A673 (cell line): ENCODE measurements around the gene PCSK6. TPM values are rescaled to one million over a fixed set of nuclear protein-coding genes. Genes with fewer than 3 reads are reported as not detected.

Experiments used
- BruUV-seq: library from RNA; stranded (reverse); fragments of 400-500 nt; replicated peaks from 2 replicates; lab custom pipeline; 2021; lab: Mats Ljungman, UMichigan
- CTCF ChIA-PET: fragments of 300-600 bp; sonication (Branson Sonifier 250); formaldehyde crosslinking; loops from one replicate; lab custom pipeline; 2022; ENCODE audit warnings: antibody characterized with exemption; lab: Charles Lee
- POLR2A ChIA-PET: fragments of 300-600 bp; sonication (Branson Sonifier 250); formaldehyde crosslinking; loops from one replicate; lab custom pipeline; 2022; ENCODE audit warnings: antibody characterized with exemption; ENCODE audit not compliant: low non-redundant PET; lab: Charles Lee
- DNase-seq: peaks from one replicate; pipeline ENCODE4 v3.0.0-alpha.2; 2015; ENCODE audit warnings: low spot score
- H3K27ac ChIP-seq: fragments of 200-600 bp; sonication (generic); 2 replicates; pipeline ENCODE4 v1.5.1; 2016; ENCODE audit warnings: mixed run types, low read depth, mild to moderate bottlenecking, mixed read lengths, antibody characterized with exemption, low read length; ENCODE audit not compliant: poor library complexity, severe bottlenecking
- H3K27me3 ChIP-seq: fragments of 200-600 bp; sonication (generic); replicated peaks from 2 replicates; pipeline ENCODE4 v1.6.1; 2017; ENCODE audit warnings: mixed run types, low read depth, mild to moderate bottlenecking, mixed read lengths, antibody characterized with exemption, low read length; ENCODE audit not compliant: insufficient read depth, poor library complexity
- H3K36me3 ChIP-seq: fragments of 200-600 bp; sonication (generic); 2 replicates; pipeline ENCODE4 v1.6.1; 2016; ENCODE audit warnings: mixed run types, mild to moderate bottlenecking, mixed read lengths, antibody characterized with exemption, low read length; ENCODE audit not compliant: insufficient read depth, poor library complexity, severe bottlenecking
- H3K4me1 ChIP-seq: fragments of 200-600 bp; sonication (generic); 2 replicates; pipeline ENCODE4 v1.6.1; 2017; ENCODE audit warnings: mixed run types, mild to moderate bottlenecking, mixed read lengths, antibody characterized with exemption, low read length; ENCODE audit not compliant: insufficient read depth, poor library complexity, severe bottlenecking
- H3K4me3 ChIP-seq: fragments of 200-600 bp; sonication (generic); 2 replicates; pipeline ENCODE4 v1.5.1; 2016; ENCODE audit warnings: low read depth, mixed run types, mild to moderate bottlenecking, mixed read lengths, low read length; ENCODE audit not compliant: poor library complexity, severe bottlenecking
- H3K9me3 ChIP-seq: fragments of 200-600 bp; sonication (generic); 2 replicates; pipeline ENCODE4 v1.6.1; 2016; ENCODE audit warnings: mixed run types, low read depth, mild to moderate bottlenecking, mixed read lengths, antibody characterized with exemption, low read length; ENCODE audit not compliant: poor library complexity, severe bottlenecking
- CTCF ChIP-seq: fragments of 300-800, 200-600 bp; sonication (generic); conservative IDR thresholded peaks from 2 replicates; pipeline ENCODE4 v1.5.1; 2017; ENCODE audit warnings: low read depth, mild to moderate bottlenecking, antibody characterized with exemption, low read length, moderate library complexity, mixed read lengths
- EZH2 ChIP-seq: fragments of 200-600 bp; sonication (generic); IDR thresholded peaks from 2 replicates; pipeline ENCODE4 v1.6.1; 2017; ENCODE audit warnings: borderline replicate concordance, low read depth, mild to moderate bottlenecking, mixed read lengths, antibody characterized with exemption, low read length; ENCODE audit not compliant: poor library complexity, severe bottlenecking
- intact Hi-C: fragments of 100-400 bp; cut with micrococcal nuclease; formaldehyde crosslinking; loops from one replicate; pipeline ENCODE4 v1.10.0; 2022; ENCODE audit not compliant: unreplicated experiment
- total RNA-seq: library from RNA; stranded (reverse); gene quantifications from 2 replicates; pipeline ENCODE4 v1.2.3, GENCODE V29; 2021

The PCSK6 gene
- total RNA-seq, 1 experiment from 2014 or later, result 2.6 TPM

- Histone ChIP-seq H3K36me3 (no peaks in the 10 kb centered on the region), H3K4me1 (no peaks in the 10 kb centered on the region), H3K4me3 (no peak overlapping the region), H3K27me3 (no peaks in the 10 kb centered on the region), H3K27ac (no peak overlapping the region), H3K9me3 (no peaks in the 10 kb centered on the region)
- ChIA-PET CTCF (no interaction called here), POLR2A (no interaction called here)
- DNase-seq, result no peak
- TF ChIP-seq EZH2, result no peak
- TF ChIP-seq CTCF, result no peak
- BruUV-seq, result no TSS peak
- intact Hi-C loops, result no loop called here
Observed at GRCh38 chr15:101310161-101310480, 179.4 kb downstream of the PCSK6 start.

GRCh38 chr15:101309436-101310160 lies 179.9 kb downstream of the PCSK6 start:
- no TSS peak for BruUV-seq
- POLR2A ChIA-PET, result no interaction called here
- intact Hi-C loops, result no loop called here
- H3K9me3 ChIP-seq, result no peaks in the 10 kb centered on the region
- no peaks in the 10 kb centered on the region for H3K4me1 ChIP-seq
- H3K4me3 ChIP-seq, result no peak overlapping the region
- no peak for DNase-seq
- no peaks in the 10 kb centered on the region for H3K36me3 ChIP-seq
- no peak for TF ChIP-seq CTCF
- TF ChIP-seq EZH2, result no peak
- no peak overlapping the region for H3K27ac ChIP-seq
- CTCF ChIA-PET, result no interaction called here
- no peaks in the 10 kb centered on the region for H3K27me3 ChIP-seq

- BruUV-seq, result no TSS peak
- no peaks in the 10 kb centered on the region for H3K36me3 ChIP-seq
- H3K27me3 ChIP-seq, result no peaks in the 10 kb centered on the region
- no peaks in the 10 kb centered on the region for H3K9me3 ChIP-seq
- no peak overlapping the region for H3K4me3 ChIP-seq
- intact Hi-C loops, result no loop called here
- no peaks in the 10 kb centered on the region for H3K4me1 ChIP-seq
- no peak for TF ChIP-seq EZH2
- no peak for TF ChIP-seq CTCF
- no peak for DNase-seq
- ChIA-PET CTCF (no interaction called here), POLR2A (no interaction called here)
- no peak overlapping the region for H3K27ac ChIP-seq
Observed at GRCh38 chr15:101308604-101309435, 180.7 kb downstream of the PCSK6 start.
